Activated CD4-positive, alpha-beta T cell treated with anti-CD3 and anti-CD28 coated beads for 36 hours (primary cell): Measurements from ENCODE around the gene MEAK7. TPM values are rescaled to one million over a fixed set of nuclear protein-coding genes. Genes with fewer than 3 reads are reported as not detected.

ENCODE experiments used
- ATAC-seq: fragments of 200-7000 bp; cut with Tn5 transposase; one replicate; pipeline ENCODE4 v1.10.0; 2021; ENCODE audit warnings: mild to moderate bottlenecking, moderate library complexity
- CTCF ChIA-PET: fragments of 350-600 bp; sonication (Branson Sonifier 250); formaldehyde crosslinking; loops from one replicate; lab custom pipeline; 2021; ENCODE audit warnings: antibody characterized with exemption; lab: Charles Lee
- POLR2A ChIA-PET: fragments of 350-600 bp; sonication (Branson Sonifier 250); formaldehyde crosslinking; loops from one replicate; lab custom pipeline; 2021; ENCODE audit warnings: antibody characterized with exemption, inconsistent platforms; lab: Charles Lee
- DNase-seq: peaks from one replicate; pipeline ENCODE4 v3.0.0-alpha.2; 2020
- H3K27ac Mint-ChIP-seq: one replicate; pipeline ENCODE4 v1.8.0; 2021; ENCODE audit warnings: mixed read lengths
- H3K27me3 Mint-ChIP-seq: one replicate; pipeline ENCODE4 v1.8.0; 2021; ENCODE audit warnings: mixed read lengths
- H3K36me3 Mint-ChIP-seq: one replicate; pipeline ENCODE4 v1.8.0; 2021; ENCODE audit warnings: low read depth, mixed read lengths
- H3K4me1 Mint-ChIP-seq: one replicate; pipeline ENCODE4 v1.8.0; 2021; ENCODE audit warnings: mixed read lengths
- H3K4me3 Mint-ChIP-seq: one replicate; pipeline ENCODE4 v1.8.0; 2021; ENCODE audit warnings: mild to moderate bottlenecking, moderate library complexity, mixed read lengths
- H3K9me3 Mint-ChIP-seq: one replicate; pipeline ENCODE4 v1.8.0; 2021; ENCODE audit warnings: low read depth, mixed read lengths
- intact Hi-C, 2 experiments: fragments of 100-400 bp; cut with DNase I in 1 of 2; cut with micrococcal nuclease in 1 of 2; formaldehyde crosslinking; loops; one replicate each; pipeline versions ENCODE4 v1.14.2 to v1.15.1; 2022 to 2024; cut with DNase I, micrococcal nuclease
- total RNA-seq, 2 experiments: library from RNA; stranded (reverse); gene quantifications; one replicate each; pipeline ENCODE4 v1.2.3, GENCODE V29; 2021

Gene MEAK7
- total RNA-seq, 2 experiments from 2014 or later, result 8.9 to 10.6 TPM

- POLR2A ChIA-PET, result no interaction called here
- peak overlapping the region; percentile 29 for H3K27ac Mint-ChIP-seq
- peak; percentile 27 for ATAC-seq
- H3K9me3 Mint-ChIP-seq, result no peaks in the 10 kb centered on the region
- H3K36me3 Mint-ChIP-seq, result no peaks in the 10 kb centered on the region
- no peak overlapping the region for H3K4me3 Mint-ChIP-seq
- H3K27me3 Mint-ChIP-seq, result peaks cover 1% of the 10 kb centered on the region
- H3K4me1 Mint-ChIP-seq, result peaks cover 21% of the 10 kb centered on the region
- intact Hi-C loops, result loop anchor here in 1 of 2 experiments (2.0 kb wide), 1 partner anchor 19 kb away; no protein-coding TSS in a partner anchor
- peak; percentile 39 for DNase-seq
- CTCF ChIA-PET, result no interaction called here
Measured at GRCh38 chr16:84544031-84544773, 39.7 kb upstream of the MEAK7 start.

- Mint-ChIP-seq H3K4me1 (peaks cover 17% of the 10 kb centered on the region), H3K4me3 (no peak overlapping the region), H3K9me3 (no peaks in the 10 kb centered on the region), H3K27me3 (peaks cover 1% of the 10 kb centered on the region), H3K36me3 (no peaks in the 10 kb centered on the region), H3K27ac (no peak overlapping the region)
- DNase-seq (no peak), ATAC-seq (no peak)
- ChIA-PET POLR2A (no interaction called here), CTCF (no interaction called here)
- intact Hi-C loops, result no loop called here
Measured at GRCh38 chr16:84543253-84543652, 38.8 kb upstream of the MEAK7 start.

GRCh38 chr16:84541999-84542817, 37.7 kb upstream of the MEAK7 start:
- ATAC-seq (no peak), DNase-seq (no peak)
- Mint-ChIP-seq H3K9me3 (no peaks in the 10 kb centered on the region), H3K36me3 (no peaks in the 10 kb centered on the region), H3K27ac (no peak overlapping the region), H3K4me3 (no peak overlapping the region), H3K4me1 (peaks cover 13% of the 10 kb centered on the region), H3K27me3 (peaks cover 1% of the 10 kb centered on the region)
- ChIA-PET CTCF (interaction anchor here (1.3 kb wide), 1 partner anchor 80 kb away, joined by 4 read pairs; no protein-coding TSS in a partner anchor), POLR2A (no interaction called here)
- intact Hi-C loops, result no loop called here

GRCh38 chr16:84540194-84540593, 35.7 kb upstream of the MEAK7 start:
- POLR2A ChIA-PET, result no interaction called here
- intact Hi-C loops, result no loop called here
- H3K36me3 Mint-ChIP-seq, result no peaks in the 10 kb centered on the region
- no peak overlapping the region for H3K27ac Mint-ChIP-seq
- peaks cover 8% of the 10 kb centered on the region for H3K4me1 Mint-ChIP-seq
- no peak overlapping the region for H3K4me3 Mint-ChIP-seq
- H3K9me3 Mint-ChIP-seq, result no peaks in the 10 kb centered on the region
- ATAC-seq (no peak), DNase-seq (no peak)
- no peaks in the 10 kb centered on the region for H3K27me3 Mint-ChIP-seq
- CTCF ChIA-PET, result interaction anchor here (0.7 to 1.7 kb wide), 6 partner anchors 12 to 438 kb away, joined by 3 to 5 read pairs (median 3); no protein-coding TSS in a partner anchor

- Mint-ChIP-seq H3K27ac (no peak overlapping the region), H3K36me3 (no peaks in the 10 kb centered on the region), H3K27me3 (no peaks in the 10 kb centered on the region), H3K9me3 (no peaks in the 10 kb centered on the region), H3K4me1 (no peaks in the 10 kb centered on the region), H3K4me3 (no peak overlapping the region)
- no peak for DNase-seq
- intact Hi-C loops, result no loop called here
- ATAC-seq, result no peak
- ChIA-PET CTCF (interaction anchor here (1.5 kb wide), 1 partner anchor 32 kb away, joined by 4 read pairs; no protein-coding TSS in a partner anchor), POLR2A (no interaction called here)
Measured at GRCh38 chr16:84538222-84538840, 33.9 kb upstream of the MEAK7 start.

- ChIA-PET CTCF (interaction anchor here (1.5 kb wide), 1 partner anchor 31 kb away, joined by 4 read pairs; no protein-coding TSS in a partner anchor), POLR2A (no interaction called here)
- Mint-ChIP-seq H3K27ac (no peak overlapping the region), H3K4me3 (no peak overlapping the region), H3K4me1 (no peaks in the 10 kb centered on the region), H3K36me3 (no peaks in the 10 kb centered on the region), H3K27me3 (no peaks in the 10 kb centered on the region), H3K9me3 (no peaks in the 10 kb centered on the region)
- intact Hi-C loops, result no loop called here
- ATAC-seq, result no peak
- DNase-seq, result no peak
Measured at GRCh38 chr16:84537491-84538151, 33.2 kb upstream of the MEAK7 start.

- no peaks in the 10 kb centered on the region for H3K9me3 Mint-ChIP-seq
- ChIA-PET CTCF (no interaction called here), POLR2A (no interaction called here)
- H3K36me3 Mint-ChIP-seq, result no peaks in the 10 kb centered on the region
- intact Hi-C loops, result no loop called here
- DNase-seq, result no peak
- H3K27ac Mint-ChIP-seq, result no peak overlapping the region
- H3K4me3 Mint-ChIP-seq, result no peak overlapping the region
- no peaks in the 10 kb centered on the region for H3K27me3 Mint-ChIP-seq
- H3K4me1 Mint-ChIP-seq, result peaks cover 4% of the 10 kb centered on the region
- ATAC-seq, result no peak
Measured at GRCh38 chr16:84535851-84536250, 31.4 kb upstream of the MEAK7 start.

GRCh38 chr16:84535408-84535807, 30.9 kb upstream of the MEAK7 start:
- Mint-ChIP-seq H3K4me3 (no peak overlapping the region), H3K27me3 (no peaks in the 10 kb centered on the region), H3K27ac (no peak overlapping the region), H3K4me1 (peaks cover 4% of the 10 kb centered on the region), H3K36me3 (no peaks in the 10 kb centered on the region), H3K9me3 (no peaks in the 10 kb centered on the region)
- intact Hi-C loops, result no loop called here
- CTCF ChIA-PET, result no interaction called here
- DNase-seq (no peak), ATAC-seq (no peak)
- POLR2A ChIA-PET, result no interaction called here

- ChIA-PET POLR2A (no interaction called here), CTCF (no interaction called here)
- no peak for DNase-seq
- peaks cover 4% of the 10 kb centered on the region for H3K4me1 Mint-ChIP-seq
- ATAC-seq, result no peak
- H3K36me3 Mint-ChIP-seq, result no peaks in the 10 kb centered on the region
- intact Hi-C loops, result no loop called here
- no peak overlapping the region for H3K4me3 Mint-ChIP-seq
- no peaks in the 10 kb centered on the region for H3K27me3 Mint-ChIP-seq
- no peak overlapping the region for H3K27ac Mint-ChIP-seq
- H3K9me3 Mint-ChIP-seq, result peaks cover 4% of the 10 kb centered on the region
Measured at GRCh38 chr16:84534815-84535214, 30.4 kb upstream of the MEAK7 start.

GRCh38 chr16:84532855-84533486, 28.5 kb upstream of the MEAK7 start:
- ATAC-seq, result no peak
- no peaks in the 10 kb centered on the region for H3K36me3 Mint-ChIP-seq
- POLR2A ChIA-PET, result no interaction called here
- intact Hi-C loops, result no loop called here
- H3K4me1 Mint-ChIP-seq, result peaks cover 4% of the 10 kb centered on the region
- CTCF ChIA-PET, result interaction anchor here (0.9 to 1.5 kb wide), 4 partner anchors 19 to 205 kb away, joined by 3 to 5 read pairs (median 4); no protein-coding TSS in a partner anchor
- no peak for DNase-seq
- H3K4me3 Mint-ChIP-seq, result no peak overlapping the region
- H3K27me3 Mint-ChIP-seq, result no peaks in the 10 kb centered on the region
- peaks cover 9% of the 10 kb centered on the region for H3K9me3 Mint-ChIP-seq
- H3K27ac Mint-ChIP-seq, result no peak overlapping the region
